ENCODE data around the gene LRRC4C. TPM values are rescaled to one million over a fixed set of nuclear protein-coding genes. Genes with fewer than 3 reads are reported as not detected.

The LRRC4C gene
- total and polyA plus RNA-seq, 10 of the 15 experiments (the other 5 are each of a cell fraction or from before 2014, with no cell fraction given), result 1.5 TPM; not detected in 9

GRCh38 chr11:40746282-40746681 lies 713.2 kb downstream of the LRRC4C start:
- ChIA-PET CTCF (no interaction called here), RAD21 (ENCODE audit: unreplicated experiment) (no interaction called here), SMC1A (ENCODE audit: uncharacterized antibody, unreplicated experiment) (no interaction called here), POLR2A (no interaction called here)
- no peaks in the 10 kb centered on the region for H3K4me1 ChIP-seq (ENCODE audit: control insufficient read depth, insufficient read depth, low read length)
- no peaks in the 10 kb centered on the region for H4K20me1 ChIP-seq (ENCODE audit: control insufficient read depth, insufficient read depth)
- no peak for ATAC-seq
- no peak overlapping the region for H2AFZ ChIP-seq (ENCODE audit: control insufficient read depth, low read depth, low read length)
- H3K9me3 ChIP-seq (replicated peaks; ENCODE audit: control insufficient read depth, insufficient read depth, low read length), result no peaks in the 10 kb centered on the region; the same call in 2 of the 3 replicates
- H3K27me3 ChIP-seq (replicated peaks in 1 of 2; ENCODE audit: control insufficient read depth in 2 of 2, insufficient read depth in 2 of 2, low read length in 1 of 2), result no peaks in the 10 kb centered on the region
- H3K27ac ChIP-seq (ENCODE audit: control insufficient read depth, insufficient read depth), result no peak overlapping the region
- no peak overlapping the region for H3K4me3 ChIP-seq
- H3K9ac ChIP-seq (ENCODE audit: control insufficient read depth, insufficient read depth, low read length), result no peak overlapping the region
- in situ Hi-C loops (cut with MboI) (no loop called here), intact Hi-C loops (cut with micrococcal nuclease; ENCODE audit: unreplicated experiment) (no loop called here)
- H3K4me2 ChIP-seq (ENCODE audit: control insufficient read depth, insufficient read depth), result no peak overlapping the region
- 0% methylated on average over 4 of the region's 4 CpGs for WGBS (ENCODE audit: insufficient coverage, insufficient replicate concordance, low lambda C conversion rate, missing lambda C conversion rate)
- no TSS peak for BruUV-seq (replicated peaks)
- FAIRE-seq, result no peak
- no peaks in the 10 kb centered on the region for H3K36me3 ChIP-seq (ENCODE audit: control insufficient read depth in 2 of 2, insufficient read depth in 2 of 2, low read length in 1 of 2)
- H3K79me2 ChIP-seq (ENCODE audit: control insufficient read depth, insufficient read depth, low read length), result no peaks in the 10 kb centered on the region
- no peak for DNase-seq (ENCODE audit: low read depth, low spot score)
- no peak for TF ChIP-seq POU2F2 (IDR thresholded peaks at IDR 0.05; ENCODE audit: borderline replicate concordance, low read depth, low read length)
- TF ChIP-seq, protein P1, sequence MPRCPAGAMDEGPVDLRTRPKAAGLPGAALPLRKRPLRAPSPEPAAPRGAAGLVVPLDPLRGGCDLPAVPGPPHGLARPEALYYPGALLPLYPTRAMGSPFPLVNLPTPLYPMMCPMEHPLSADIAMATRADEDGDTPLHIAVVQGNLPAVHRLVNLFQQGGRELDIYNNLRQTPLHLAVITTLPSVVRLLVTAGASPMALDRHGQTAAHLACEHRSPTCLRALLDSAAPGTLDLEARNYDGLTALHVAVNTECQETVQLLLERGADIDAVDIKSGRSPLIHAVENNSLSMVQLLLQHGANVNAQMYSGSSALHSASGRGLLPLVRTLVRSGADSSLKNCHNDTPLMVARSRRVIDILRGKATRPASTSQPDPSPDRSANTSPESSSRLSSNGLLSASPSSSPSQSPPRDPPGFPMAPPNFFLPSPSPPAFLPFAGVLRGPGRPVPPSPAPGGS (IDR thresholded peaks at IDR 0.05; ENCODE audit: borderline replicate concordance, insufficient read depth, low read depth, low read length, poor library complexity, severe bottlenecking), result no peak
- TF ChIP-seq CBX5 (IDR thresholded peaks at IDR 0.05; ENCODE audit: low read depth), result no peak
- TF ChIP-seq PAX5 (IDR thresholded peaks at IDR 0.05; ENCODE audit: borderline replicate concordance, low read depth, low read length), result no peak
- no peak for TF ChIP-seq SIX5 (IDR thresholded peaks at IDR 0.05; ENCODE audit: low read depth, low read length, severe bottlenecking)
- no peak for TF ChIP-seq CHD1 (IDR thresholded peaks at IDR 0.05; ENCODE audit: low read depth, low read length)
- no peak for TF ChIP-seq NR2C1 (IDR thresholded peaks at IDR 0.05)
- TF ChIP-seq FOXM1 (IDR thresholded peaks at IDR 0.05; ENCODE audit: low read depth, low read length), result no peak
- TF ChIP-seq RFX5 (IDR thresholded peaks at IDR 0.05; ENCODE audit: low read depth, low read length), result no peak
- TF ChIP-seq, protein P2, sequence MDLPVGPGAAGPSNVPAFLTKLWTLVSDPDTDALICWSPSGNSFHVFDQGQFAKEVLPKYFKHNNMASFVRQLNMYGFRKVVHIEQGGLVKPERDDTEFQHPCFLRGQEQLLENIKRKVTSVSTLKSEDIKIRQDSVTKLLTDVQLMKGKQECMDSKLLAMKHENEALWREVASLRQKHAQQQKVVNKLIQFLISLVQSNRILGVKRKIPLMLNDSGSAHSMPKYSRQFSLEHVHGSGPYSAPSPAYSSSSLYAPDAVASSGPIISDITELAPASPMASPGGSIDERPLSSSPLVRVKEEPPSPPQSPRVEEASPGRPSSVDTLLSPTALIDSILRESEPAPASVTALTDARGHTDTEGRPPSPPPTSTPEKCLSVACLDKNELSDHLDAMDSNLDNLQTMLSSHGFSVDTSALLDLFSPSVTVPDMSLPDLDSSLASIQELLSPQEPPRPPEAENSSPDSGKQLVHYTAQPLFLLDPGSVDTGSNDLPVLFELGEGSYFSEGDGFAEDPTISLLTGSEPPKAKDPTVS (IDR thresholded peaks at IDR 0.05; ENCODE audit: low read depth, low read length), result no peak
- TF ChIP-seq RAD21 (IDR thresholded peaks at IDR 0.05; ENCODE audit: insufficient read depth, low read depth, low read length), result no peak
- TF ChIP-seq NR2C2 (IDR thresholded peaks at IDR 0.05; ENCODE audit: borderline replicate concordance, control insufficient read depth, insufficient read length, low read depth), result no peak
- TF ChIP-seq, protein P3, sequence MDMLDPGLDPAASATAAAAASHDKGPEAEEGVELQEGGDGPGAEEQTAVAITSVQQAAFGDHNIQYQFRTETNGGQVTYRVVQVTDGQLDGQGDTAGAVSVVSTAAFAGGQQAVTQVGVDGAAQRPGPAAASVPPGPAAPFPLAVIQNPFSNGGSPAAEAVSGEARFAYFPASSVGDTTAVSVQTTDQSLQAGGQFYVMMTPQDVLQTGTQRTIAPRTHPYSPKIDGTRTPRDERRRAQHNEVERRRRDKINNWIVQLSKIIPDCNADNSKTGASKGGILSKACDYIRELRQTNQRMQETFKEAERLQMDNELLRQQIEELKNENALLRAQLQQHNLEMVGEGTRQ (IDR thresholded peaks at IDR 0.05; ENCODE audit: borderline replicate concordance, low read depth, low read length), result no peak
- TF ChIP-seq ZNF592 (IDR thresholded peaks at IDR 0.05), result no peak
- no peak for TF ChIP-seq TCF12 (IDR thresholded peaks at IDR 0.05; ENCODE audit: low read depth, low read length)
- no peak for TF ChIP-seq BHLHE40 (IDR thresholded peaks at IDR 0.05; ENCODE audit: borderline replicate concordance in 1 of 2, low read depth in 2 of 2, low read length in 1 of 2)
